Activated CD4-positive, alpha-beta T cell treated with anti-CD3 and anti-CD28 coated beads, Interleukin-2, amount 50 U/mL, for 1 hour (primary cell): ENCODE results near the gene ALMS1.
"Not testable (repeated sequence)": the region's sequence is repeated elsewhere in the genome, so short reads cannot be mapped to it uniquely, and the experiment has no call there.

Experiments
- DNase-seq: peaks from one replicate; pipeline ENCODE4 v3.0.0-alpha.2; 2020

ALMS1 gene, protein sequence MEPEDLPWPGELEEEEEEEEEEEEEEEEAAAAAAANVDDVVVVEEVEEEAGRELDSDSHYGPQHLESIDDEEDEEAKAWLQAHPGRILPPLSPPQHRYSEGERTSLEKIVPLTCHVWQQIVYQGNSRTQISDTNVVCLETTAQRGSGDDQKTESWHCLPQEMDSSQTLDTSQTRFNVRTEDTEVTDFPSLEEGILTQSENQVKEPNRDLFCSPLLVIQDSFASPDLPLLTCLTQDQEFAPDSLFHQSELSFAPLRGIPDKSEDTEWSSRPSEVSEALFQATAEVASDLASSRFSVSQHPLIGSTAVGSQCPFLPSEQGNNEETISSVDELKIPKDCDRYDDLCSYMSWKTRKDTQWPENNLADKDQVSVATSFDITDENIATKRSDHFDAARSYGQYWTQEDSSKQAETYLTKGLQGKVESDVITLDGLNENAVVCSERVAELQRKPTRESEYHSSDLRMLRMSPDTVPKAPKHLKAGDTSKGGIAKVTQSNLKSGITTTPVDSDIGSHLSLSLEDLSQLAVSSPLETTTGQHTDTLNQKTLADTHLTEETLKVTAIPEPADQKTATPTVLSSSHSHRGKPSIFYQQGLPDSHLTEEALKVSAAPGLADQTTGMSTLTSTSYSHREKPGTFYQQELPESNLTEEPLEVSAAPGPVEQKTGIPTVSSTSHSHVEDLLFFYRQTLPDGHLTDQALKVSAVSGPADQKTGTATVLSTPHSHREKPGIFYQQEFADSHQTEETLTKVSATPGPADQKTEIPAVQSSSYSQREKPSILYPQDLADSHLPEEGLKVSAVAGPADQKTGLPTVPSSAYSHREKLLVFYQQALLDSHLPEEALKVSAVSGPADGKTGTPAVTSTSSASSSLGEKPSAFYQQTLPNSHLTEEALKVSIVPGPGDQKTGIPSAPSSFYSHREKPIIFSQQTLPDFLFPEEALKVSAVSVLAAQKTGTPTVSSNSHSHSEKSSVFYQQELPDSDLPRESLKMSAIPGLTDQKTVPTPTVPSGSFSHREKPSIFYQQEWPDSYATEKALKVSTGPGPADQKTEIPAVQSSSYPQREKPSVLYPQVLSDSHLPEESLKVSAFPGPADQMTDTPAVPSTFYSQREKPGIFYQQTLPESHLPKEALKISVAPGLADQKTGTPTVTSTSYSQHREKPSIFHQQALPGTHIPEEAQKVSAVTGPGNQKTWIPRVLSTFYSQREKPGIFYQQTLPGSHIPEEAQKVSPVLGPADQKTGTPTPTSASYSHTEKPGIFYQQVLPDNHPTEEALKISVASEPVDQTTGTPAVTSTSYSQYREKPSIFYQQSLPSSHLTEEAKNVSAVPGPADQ (N-terminal part only)

GRCh38 chr2:73385504-73386341, at the start of gene ALMS1:
Gene ALMS1 (plus strand): TSS chr2:73385836. CDS start chr2:73385869, 33 bp downstream.
- peak; percentile 84 for DNase-seq

- no peak for DNase-seq
Measured at GRCh38 chr2:73337828-73338227, 47.8 kb upstream of the ALMS1 start.

- DNase-seq, result no peak
Measured at GRCh38 chr2:73339201-73339600, 46.4 kb upstream of the ALMS1 start.

DNA sequence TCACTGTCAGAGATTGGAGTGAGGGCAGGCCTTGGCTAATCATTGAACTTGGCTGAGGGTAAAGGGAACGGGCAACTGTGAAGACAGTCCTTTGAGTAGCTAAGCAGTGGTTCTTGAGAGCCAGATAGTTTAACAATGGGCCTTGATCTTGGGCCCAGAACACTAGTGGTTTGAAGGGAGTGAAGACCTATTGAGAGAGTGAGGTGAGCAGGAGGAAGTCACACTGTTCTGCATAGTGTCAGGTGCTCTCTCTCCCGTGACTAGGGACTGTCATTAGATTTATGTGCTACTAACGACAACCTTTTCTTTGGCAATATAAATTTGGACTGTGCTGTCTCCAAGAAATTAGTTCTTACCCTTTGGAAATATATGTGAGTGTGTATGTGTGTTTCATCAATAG, 44.6 kb upstream of the ALMS1 start:
- no peak for DNase-seq

GRCh38 chr2:73343992-73344391, 41.6 kb upstream of the ALMS1 start:
- DNase-seq, result no peak

DNA sequence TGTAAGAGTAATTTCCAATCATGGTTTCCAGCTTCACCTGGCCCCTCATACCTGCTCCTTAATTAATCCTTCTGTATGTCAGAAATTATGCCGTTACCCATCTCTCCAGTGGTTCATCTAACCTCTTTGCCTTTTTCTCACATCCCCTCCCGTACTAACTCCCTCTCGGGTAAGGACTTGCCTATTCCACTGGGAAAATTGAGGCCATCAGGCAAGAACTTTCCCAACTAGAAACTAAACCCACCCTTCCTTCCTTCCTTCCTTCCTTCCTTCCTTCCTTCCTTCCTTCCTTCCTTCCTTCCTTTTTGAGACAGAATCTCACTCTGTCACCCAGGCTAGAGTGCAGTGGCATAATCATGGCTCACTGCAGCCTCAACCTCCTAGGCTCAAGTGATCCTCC, 40.9 kb upstream of the ALMS1 start:
- not testable (repeated sequence) for DNase-seq

- DNase-seq, result no peak
Measured at GRCh38 chr2:73350035-73350691, 35.5 kb upstream of the ALMS1 start.

GRCh38 chr2:73356097-73356496, 29.5 kb upstream of the ALMS1 start:
- DNase-seq, result no peak

DNA sequence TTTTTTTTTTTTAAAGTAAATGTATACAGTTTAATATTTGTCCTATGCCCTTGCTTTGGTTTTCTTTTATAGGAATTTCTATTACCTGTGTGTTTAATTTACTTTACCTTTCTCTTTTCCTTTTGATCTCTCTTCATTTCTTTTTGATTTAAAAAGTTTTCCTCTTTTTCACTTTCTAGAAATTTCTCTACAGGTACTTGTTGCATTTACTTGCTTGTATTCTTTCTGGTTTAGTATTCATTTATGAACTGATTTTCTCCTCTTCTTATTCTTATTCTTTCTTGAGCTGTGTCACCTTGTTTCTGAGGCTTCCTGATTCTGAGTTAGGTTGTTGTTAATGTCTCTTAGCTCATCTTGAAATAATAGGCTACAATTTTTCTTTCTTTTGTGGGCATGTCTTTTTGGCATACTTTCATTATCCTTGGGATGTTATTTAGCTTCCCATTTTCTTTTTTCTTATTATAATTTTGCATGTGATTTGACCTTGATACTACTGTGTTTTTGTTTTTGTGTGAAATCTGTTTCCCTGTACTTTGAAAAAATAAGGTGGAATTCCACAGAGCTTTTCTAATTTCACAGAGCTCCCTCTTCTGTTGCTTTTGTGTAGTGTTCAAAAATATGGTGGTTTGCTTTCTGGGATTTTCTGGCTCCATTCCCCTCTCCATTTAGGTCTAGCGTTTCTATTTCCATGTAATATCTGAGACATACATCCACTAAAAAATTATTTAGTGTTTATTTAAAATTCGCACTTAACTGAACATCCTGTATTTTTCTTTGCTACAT, 25.5 kb upstream of the ALMS1 start:
- DNase-seq, result no peak

DNA sequence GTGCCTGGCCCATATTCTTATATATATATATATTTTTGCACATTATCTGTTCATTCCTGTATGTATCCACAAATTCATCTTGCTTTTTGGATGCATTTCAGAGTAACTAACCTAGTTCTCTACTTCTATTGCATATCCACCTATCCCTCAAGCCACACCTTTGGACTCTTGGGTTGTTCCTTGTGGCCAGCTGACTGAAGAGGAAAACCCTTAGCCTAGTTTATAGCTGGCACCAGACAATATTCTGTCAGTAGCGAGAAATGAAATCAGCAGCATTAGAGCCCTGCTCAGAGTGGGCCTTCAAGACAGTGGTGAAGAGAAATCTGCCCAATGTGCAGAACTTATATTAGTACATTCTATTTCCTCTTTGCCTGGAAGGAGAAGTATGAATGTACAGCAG, 19.6 kb upstream of the ALMS1 start:
- DNase-seq, result no peak

GRCh38 chr2:73368781-73369180, 16.9 kb upstream of the ALMS1 start:
- no peak for DNase-seq

DNA sequence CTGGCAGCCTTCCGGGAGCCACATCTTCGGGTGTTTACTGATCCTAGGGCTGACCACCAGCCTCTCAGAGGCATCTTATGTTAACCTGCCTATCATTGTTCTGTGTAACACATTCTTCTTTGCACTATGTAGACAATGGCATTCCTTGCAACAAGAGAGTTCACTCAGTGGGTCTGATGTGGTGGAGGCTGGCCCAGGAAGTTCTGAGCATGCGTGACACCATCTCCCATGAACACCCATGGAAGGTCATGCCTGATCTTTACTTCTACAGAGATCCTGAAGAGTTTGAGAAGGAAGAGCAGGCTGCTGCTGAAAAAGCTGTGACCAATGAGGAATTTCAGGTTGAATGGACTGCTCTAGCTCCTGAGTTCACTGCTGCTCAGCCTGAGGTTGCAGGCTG, 15.3 kb upstream of the ALMS1 start:
- no peak for DNase-seq

DNA sequence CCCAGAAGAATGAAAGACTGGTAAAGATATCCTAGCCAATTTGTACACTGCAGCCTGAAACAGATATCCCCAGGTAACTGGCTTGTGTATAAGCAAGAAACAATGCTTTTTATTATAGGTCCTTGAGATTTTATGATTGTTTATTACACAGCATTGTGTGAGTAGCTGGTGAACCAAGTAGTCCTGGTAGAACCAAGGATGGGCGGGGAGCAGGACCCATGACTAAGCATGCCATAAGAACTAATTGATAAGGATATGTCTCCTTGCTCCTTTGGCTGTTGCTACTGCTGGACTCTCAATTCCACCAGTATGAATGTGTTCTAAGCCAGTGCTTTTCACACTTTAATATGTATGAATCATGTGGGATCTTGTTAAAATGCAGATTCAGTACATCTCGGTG, 12.3 kb upstream of the ALMS1 start:
- no peak for DNase-seq

DNA sequence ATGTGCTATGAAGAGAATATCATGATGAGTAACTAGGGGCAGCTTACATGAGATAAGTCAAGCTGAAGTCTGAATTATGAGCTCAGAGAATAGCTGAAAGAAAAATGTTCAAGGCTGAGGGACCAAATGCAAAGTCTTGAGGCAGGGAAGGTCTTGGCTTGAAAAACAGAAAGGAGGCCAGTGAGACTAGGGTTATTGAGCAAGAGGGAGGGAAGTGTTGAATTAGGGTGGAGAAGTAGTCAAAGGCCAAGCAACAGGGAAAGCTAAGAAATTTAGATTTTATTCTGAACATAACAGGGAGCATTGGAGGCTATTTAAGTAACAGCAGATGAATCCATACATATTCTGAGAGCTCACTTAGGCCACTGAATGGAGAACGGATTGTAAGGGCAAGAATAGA, 11.4 kb upstream of the ALMS1 start:
- DNase-seq, result no peak

DNA sequence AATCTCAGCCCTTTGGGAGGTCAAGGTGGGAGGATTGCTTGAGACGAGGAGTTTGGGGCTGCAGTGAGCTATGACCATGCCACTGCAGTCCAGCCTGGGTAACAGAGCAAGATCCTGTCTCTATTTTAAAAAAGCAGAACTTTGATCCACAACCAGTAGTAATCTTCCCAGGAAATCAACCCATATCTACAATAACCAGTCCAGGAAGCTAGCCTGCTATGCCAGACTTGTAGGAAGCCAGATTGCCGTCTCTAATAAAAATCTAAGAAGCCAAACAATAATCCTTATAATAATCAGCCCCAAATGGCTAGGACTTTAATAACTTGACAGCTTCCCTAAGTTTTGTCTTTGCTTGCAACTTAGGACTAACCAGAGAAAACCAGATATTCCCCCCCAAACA, 9.0 kb upstream of the ALMS1 start:
- DNase-seq, result no peak

GRCh38 chr2:73383036-73383435, 2.6 kb upstream of the ALMS1 start:
- no peak for DNase-seq

GRCh38 chr2:73385123-73385503, 523 bp upstream of the ALMS1 start:
- DNase-seq, result no peak

DNA sequence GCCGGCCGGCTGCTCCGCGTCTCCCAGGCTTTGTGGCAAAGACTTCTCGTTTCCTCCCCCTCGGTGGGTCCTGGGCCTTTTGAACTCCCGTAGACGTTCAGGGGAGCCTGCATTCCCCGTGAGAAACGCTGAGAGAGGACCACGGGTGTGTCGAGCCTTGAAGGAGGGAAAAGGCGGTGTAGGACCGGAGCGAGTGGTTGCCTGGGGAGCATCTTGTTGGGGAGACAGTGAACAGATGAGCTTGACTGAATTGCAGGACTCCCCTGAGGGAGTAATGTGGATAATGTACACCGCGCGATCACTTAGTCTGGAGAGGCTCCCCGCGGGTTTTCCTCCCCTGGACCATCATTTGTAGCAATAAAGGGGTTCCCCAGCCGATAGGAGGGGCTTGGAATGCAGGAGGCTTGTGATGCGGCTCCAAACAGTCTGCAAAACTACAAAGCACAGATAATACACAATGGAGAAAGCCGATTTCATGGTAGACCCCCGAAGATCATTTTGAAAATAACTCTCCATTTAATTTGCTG, 769 bp downstream of the ALMS1 start:
- DNase-seq, result no peak

DNA sequence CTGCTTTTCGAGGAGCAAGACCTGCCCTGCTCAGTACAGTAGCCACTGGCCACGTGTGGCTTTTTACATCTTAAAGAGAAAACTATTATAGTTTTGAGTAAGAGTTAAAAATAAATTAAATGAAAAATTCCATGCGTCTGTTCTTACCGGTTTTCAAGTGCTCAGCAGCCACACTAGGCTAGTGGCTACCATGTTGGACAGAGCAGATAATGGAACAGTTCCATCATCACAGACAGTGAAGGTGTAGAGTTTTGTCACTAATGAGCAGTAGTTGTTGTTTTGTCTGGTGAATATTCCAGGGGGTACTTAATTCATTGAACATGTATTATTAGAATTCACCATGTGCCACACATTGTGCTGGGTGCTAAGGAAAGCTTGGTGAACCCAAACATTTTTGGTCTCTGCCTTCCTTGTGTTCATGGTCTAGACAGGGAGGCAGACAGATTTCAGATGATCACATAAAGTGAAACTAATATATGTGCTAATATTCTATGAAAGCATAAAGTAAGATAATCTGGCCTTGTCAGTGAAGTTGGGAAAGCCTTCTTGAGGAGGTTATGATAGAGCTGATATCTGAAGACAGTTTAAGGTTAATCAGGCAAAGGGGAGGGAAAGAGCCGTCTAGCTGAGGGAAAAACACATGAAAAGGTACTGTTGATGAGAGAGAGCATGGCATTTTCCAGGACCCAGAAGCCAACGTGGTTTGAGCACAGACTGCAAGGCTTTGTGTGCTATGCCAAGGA, 1.4 kb downstream of the ALMS1 start:
- no peak for DNase-seq
